GM13976 (cell line): ENCODE measurements around the gene WAPL.

ENCODE experiments used
- DNase-seq: peaks from one replicate; pipeline ENCODE4 v3.0.0; 2012; ENCODE audit warnings: low spot score
- CTCF ChIP-seq: IDR thresholded peaks from 2 replicates; pipeline ENCODE4 v1.5.1; 2012; ENCODE audit warnings: borderline replicate concordance, mild to moderate bottlenecking; ENCODE audit not compliant: insufficient read depth; ENCODE audit errors: extremely low read depth, missing control alignments, control extremely low read depth
- in situ Hi-C: fragments of 300-500 bp; cut with MboI; formaldehyde crosslinking; loops from one replicate; pipeline ENCODE4 v1.12.0; 2022; ENCODE audit warnings: low sequenced_read_pairs, mixed read lengths, inconsistent platforms; ENCODE audit not compliant: unreplicated experiment

Gene WAPL

DNA sequence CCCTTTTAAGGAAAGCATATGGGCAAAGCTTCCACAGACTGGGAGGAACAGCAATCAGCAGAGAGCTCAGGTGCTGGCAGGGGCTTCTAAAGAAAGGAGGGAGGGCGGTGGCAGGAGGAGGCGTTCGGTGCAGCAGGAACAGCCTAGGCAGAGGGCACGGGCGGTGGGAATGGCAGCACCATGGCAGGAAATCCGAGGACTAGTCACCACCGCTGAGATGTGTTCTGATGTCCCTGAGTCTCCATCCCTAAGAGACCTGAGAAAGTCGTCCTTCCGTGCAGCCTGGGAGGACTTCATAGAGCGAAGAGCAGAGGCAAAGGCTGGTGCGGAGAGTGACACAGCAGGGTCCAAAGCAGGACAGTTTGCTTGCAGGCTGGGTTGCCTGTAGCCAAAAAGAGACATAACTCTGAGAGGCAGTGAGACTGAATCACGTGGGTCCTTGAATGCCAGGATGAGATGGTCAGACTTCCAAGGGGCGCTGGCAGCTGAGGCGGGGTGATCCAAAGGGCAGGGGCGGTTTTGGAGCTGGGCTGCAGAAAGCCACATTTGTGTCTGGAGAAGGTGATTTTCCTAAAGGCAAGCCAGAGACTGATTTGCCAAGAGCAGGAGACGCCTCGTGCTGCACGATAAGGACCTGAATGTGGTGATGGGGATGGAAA lies 119.2 kb downstream of the WAPL start:
- DNase-seq: no peak
- in situ Hi-C loops: no loop called here
- TF ChIP-seq CTCF: no peak

- no peak for TF ChIP-seq CTCF
- DNase-seq: peak; percentile 49
- in situ Hi-C loops: no loop called here
Measured at GRCh38 chr10:86401588-86402282, 119.9 kb downstream of the WAPL start.

DNA sequence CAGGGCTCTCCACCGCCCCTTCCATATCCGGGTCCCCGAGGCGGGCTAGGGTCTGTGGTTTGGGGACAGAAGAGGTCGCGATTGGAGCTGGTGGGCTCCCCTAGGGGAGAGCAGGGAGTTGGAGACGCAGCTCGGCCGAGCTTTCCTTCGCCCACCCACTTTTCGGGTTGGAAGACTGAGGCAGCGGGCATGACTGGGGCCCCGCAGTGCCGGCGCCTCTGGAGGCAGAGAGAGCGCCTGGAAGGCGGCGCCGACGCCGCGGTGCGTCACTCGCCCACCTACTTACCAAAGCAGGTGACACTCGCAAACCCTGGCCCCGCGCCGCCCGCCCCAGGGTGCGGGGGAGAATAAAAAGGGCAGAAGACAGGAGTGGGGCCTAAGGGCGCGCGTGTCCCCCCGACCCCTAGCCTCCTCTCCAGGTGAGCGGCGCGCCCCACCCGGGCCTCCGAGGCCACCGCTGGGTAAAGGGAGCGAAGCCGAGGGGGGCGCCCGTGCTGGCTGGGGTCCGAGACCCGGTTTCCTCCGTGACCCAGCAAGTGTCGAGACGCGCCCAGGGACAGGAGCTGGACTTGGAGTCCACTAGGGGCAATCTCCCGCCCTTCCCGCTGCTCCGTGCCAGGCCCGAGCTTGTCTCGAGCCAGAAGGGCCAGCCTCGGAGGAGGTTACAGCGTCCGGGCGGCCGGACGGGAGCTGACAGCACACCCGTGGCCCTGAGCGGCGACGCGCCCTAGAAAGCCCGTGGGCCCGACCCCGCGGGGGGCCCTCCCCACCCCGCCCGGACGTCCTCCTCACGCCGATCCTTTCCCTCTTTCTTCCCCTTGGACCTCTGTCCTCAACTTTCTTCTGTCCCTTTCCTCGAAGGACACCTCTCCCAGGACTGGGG lies 120.6 kb downstream of the WAPL start:
- in situ Hi-C loops: no loop called here
- peak; percentile 77 for DNase-seq
- no peak for TF ChIP-seq CTCF

DNA sequence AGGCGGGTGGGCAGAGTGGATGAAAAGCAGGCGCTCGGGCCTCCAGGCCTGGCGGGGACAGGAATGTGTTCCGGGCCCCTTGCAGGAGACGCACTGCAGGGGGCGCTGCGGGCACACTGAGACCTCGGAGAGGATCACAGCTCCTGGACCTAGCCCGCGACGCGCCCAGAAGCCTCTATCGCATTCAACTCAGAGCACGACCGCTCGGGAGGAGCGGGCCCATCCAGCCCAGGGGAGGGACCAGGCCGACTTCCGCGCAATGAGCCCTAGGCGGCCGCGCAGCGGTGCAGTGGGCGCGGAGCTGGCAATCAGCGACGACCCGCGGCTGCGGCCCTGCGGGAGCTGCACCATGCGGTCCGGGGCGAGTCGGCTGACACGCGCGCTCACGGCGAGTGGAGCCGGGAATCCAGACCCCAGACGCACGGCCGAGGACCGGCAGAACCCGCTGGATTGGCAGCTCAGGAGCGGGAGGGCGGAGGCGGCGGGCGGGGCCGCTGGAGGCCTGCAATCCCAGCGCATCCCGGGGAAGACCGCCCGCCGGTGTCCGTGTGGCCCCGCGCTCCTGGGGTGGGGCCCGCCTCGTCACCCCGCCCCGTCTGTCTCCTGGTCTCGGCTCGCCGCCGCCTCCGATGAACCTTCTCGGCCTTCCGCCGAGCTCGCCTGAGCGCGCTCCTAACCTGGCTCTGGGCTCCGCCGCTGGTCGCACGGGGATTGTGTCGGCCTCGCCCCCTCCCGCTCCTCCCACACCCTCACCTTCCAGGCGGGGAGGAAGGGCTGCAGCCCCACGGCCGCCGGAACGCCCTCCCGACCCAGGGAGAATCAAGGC lies 121.5 kb downstream of the WAPL start:
- DNase-seq: peak; percentile 93
- peak; percentile 86 for TF ChIP-seq CTCF
- in situ Hi-C loops: loop anchor here (5.0 kb wide), 1 partner anchor 182 kb away; no protein-coding TSS in a partner anchor

DNA sequence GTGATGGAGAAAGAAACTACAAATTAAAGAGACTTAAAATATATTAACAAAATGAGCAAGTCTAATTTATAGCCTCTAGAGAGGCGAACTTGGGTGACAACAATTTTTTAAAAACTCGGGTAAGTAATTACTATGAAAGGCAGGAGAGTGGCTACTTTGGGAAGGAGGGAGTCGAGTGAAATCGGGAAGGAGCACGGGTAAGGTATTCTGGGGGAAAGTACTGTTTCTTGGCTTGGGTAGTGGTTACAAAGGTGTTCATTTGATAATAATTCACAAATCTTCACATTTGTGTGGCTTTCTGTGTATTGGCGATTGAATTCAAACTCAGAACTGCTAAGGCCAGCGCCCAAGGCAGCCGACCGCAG lies 122.1 kb downstream of the WAPL start:
- no peak for DNase-seq
- TF ChIP-seq CTCF: no peak
- in situ Hi-C loops: loop anchor here (5.0 kb wide), 1 partner anchor 183 kb away; no protein-coding TSS in a partner anchor
